GM18517 (cell line): ENCODE data around the gene EWSR1.

Experiments used
- ATAC-seq: cut with Tn5 transposase; IDR thresholded peaks from one replicate; pipeline ENCODE4 v1.9.1; 2021; ENCODE audit warnings: mild to moderate bottlenecking, moderate library complexity; ENCODE audit not compliant: unreplicated experiment

EWSR1 gene

DNA sequence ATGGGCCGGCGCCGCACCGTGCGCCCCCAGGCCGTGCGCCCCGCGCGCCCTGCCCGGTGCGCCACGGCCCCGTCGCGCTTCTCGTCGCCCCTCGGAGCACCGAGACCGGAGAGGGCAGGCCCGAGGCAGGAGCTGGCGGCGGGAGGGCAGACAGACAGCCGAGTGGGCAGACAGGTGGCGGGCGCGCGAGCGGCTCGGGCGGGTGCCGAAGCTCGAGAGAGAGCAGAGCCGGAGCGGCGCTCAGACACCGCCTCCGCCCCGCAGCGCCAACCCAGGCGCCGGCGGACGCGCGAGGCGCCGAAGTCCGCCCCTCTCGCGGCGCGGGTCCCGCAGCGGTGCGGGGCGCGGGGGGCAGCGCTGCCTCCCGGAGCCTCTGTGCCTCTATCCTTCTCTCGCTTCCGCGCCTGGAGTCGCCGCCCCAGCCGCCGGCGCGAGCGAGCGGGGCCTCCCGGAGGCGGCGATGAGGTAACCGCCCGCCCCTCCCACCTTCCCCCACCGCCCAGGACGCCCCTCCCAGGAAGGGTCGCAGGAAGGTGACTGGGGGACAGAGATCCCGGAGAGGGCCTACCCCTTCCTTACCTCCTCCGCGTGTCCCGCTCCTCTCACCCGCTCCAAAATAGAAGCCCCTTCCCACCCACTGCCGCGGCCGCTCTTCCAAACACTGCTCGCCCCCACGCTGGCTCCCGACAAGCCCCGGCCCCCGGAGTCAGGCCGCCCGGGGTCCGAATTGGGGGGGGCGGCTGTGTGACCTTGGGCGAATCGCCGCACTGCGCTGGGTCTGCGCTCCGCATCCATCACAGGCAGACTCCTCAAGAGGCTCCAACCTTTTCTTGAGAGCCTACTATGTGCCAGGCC is 47.4 kb downstream of the EWSR1 start, which contains the start of gene RASL10A:
Gene RASL10A, minus strand, starts transcription at position 412 of the 855 bp plus-strand sequence. CDS start 451 bp downstream, outside the sequence.
- no peak for ATAC-seq

DNA sequence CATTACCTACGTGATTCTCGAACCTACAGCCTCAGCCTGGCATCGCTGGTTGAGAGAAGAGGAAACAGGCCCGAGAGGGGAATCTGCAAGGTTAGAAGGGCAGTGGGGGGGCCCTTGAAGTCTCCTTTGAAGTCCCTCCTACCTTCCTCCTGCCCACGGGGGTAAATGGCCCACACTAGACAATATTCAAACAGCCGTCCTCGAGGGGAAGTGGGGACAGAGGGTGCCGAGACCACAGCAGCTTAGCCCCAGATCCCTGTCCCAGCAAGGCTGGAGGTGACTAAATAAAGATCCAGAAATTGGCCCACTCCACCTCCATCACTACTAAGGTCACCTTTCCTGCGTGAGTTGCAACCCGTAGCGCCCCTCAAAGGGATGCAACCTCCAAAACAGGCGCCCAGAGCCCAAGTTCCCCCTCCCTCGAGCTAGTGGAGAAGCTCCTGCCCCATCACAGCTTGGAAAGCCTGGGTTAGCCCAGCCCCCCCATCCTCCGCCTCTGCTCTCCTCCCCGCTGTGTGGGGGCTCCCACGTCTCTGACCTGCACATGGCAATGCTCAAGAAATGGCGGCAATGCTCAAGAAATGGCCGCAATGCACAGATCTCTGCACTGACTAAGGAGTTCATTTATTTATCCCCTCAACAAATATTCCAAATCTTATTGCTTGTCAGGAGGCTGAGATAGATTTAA is 48.2 kb downstream of the EWSR1 start:
- ATAC-seq, result no peak

GRCh38 chr22:29317827-29318454 is 49.9 kb downstream of the EWSR1 start:
- ATAC-seq, result no peak

- ATAC-seq, result no peak
These were observed 51.0 kb downstream of the EWSR1 start for GRCh38 chr22:29319072-29319471.

- no peak for ATAC-seq
These were observed 52.5 kb downstream of the EWSR1 start for GRCh38 chr22:29320546-29320945.

GRCh38 chr22:29323641-29324040 is 55.6 kb downstream of the EWSR1 start:
- no peak for ATAC-seq

GRCh38 chr22:29325356-29325755 is 57.3 kb downstream of the EWSR1 start:
- no peak for ATAC-seq

DNA sequence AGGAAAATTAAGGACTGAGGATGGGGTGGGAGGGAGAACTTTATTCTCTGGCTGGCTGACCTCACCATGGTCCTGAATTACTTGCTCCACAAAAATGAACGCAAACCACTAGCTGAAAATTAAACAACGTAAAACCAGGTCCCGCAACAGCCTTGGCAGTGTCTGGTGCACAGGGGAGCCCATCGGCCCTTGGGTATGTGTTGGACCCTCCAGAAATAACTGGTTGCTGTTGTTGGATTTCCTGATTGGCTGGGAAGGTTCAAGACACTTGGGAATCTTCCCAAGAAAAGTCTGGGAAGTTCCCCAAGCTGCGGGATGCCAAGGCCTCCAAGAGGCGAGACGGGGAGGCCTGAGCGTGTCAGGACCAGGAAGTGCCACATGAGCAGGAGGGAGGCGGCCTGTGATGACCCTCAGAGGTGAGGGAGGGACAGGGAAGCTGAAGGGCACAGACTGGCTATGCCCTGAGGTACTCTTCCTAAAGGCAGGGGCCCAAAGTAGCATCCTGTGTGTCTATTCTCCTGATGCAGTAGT is 57.8 kb downstream of the EWSR1 start:
- no peak for ATAC-seq

DNA sequence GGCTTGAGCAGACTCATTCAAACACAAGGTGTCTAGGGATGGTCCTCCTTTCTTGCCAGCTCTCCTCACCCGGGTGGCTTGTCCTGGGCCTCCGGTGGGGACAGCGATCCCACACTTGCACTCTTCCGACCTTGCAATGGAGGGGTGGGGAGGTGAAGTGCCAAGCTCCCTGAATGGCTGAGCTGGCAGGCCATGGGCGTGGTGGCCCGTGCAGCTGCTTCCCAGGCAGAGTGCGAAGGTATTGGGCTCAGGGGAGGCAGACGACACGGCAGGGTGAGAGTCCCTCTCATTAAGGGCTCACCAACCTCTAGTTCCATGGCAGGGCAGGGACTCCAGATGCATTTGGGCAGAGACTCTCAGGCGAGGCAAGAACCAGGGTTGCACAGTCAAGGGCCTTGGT is 58.4 kb downstream of the EWSR1 start:
- ATAC-seq, result no peak

- no peak for ATAC-seq
These were observed 59.2 kb downstream of the EWSR1 start for GRCh38 chr22:29327089-29327764.

- ATAC-seq, result no peak
These were observed 60.0 kb downstream of the EWSR1 start for GRCh38 chr22:29328055-29328454.

GRCh38 chr22:29328566-29329500 is 60.8 kb downstream of the EWSR1 start:
- ATAC-seq, result no peak

DNA sequence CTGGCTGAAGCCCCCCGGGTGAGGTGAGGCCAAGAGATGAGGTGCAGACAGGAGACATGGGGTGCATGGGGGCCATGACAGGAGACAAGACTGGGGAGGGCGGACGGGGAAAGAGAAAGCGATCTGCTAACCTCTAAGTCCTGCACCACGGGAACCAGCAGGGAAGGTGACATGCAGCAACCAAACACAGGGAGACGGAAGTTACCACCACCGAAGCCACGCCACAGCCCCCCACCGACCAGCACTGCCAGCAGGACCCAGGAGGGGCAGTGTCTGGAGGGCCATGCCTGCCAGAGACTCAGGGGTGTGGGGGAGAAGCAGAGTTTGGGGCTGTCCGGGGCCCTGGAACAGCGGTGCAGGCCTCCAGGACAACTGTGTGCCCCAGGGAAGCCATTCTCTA is 61.5 kb downstream of the EWSR1 start:
- ATAC-seq, result no peak

GRCh38 chr22:29330291-29330690 is 62.2 kb downstream of the EWSR1 start:
- ATAC-seq, result no peak

GRCh38 chr22:29330753-29331152 is 62.7 kb downstream of the EWSR1 start:
- ATAC-seq, result no peak

GRCh38 chr22:29331213-29331612 is 63.1 kb downstream of the EWSR1 start:
- ATAC-seq, result no peak

- no peak for ATAC-seq
These were observed 63.7 kb downstream of the EWSR1 start for GRCh38 chr22:29331658-29332300.

- no peak for ATAC-seq
These were observed 64.9 kb downstream of the EWSR1 start for GRCh38 chr22:29332886-29333496.

GRCh38 chr22:29334148-29334547 is 66.1 kb downstream of the EWSR1 start:
- ATAC-seq, result no peak
